LNCaP clone FGC (cell line): ENCODE data around the gene RAB22A.

Experiments
- DNase-seq: peaks from one replicate; pipeline ENCODE4 v3.0.0-alpha.2; 2011; ENCODE audit warnings: low read depth
- H3K4me3 ChIP-seq: 2 replicates; pipeline ENCODE4 v1.5.1; 2011; ENCODE audit warnings: mild to moderate bottlenecking, low read depth, low read length, control low read depth
- TF ChIP-seq, protein P1 (sequence below): IDR thresholded peaks from 2 replicates; pipeline ENCODE4 v1.5.1; 2012; ENCODE audit warnings: mild to moderate bottlenecking; ENCODE audit not compliant: control insufficient read depth, insufficient read depth; ENCODE audit errors: extremely low read depth

The RAB22A gene

DNA sequence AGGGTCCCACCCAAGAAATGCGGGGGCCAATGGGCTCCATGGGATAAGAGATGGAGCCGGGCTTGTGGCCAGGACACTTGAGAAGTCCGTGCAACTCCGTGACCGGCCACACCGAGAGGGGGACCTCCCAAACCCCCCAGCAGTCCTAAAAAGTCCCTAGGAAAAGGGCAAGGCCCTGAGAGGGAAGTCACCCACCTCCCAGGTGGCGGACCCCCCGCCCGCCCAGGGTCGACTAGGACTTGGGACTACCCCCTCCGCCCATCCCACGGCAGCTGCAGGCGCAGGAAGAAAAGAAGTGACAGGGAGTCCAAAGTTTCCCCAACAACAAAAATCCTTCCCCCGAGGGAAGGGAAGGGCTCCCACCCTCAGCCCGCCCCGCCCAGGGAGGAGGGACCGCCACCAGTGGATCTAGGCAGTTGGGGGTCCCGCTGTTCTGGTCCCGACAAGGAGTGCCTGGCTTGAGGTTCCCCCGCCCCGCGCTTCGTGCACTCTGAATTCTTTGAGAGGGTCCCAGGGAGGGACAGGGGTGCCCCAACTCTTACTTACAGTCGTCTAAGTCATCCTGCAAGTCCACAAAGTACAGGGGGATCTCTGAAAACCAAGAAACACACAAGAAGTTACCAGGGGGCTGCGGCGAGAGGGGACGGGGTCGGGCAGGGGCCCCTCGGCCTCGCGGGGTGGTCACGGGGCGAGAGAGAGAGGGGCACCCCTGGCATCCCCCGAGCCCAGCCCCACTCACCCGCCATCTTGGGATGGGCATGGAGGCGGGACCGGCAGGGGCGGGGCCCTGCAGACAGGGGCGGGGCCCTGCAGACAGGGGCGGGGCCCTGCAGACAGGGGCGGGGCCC is 611 bp upstream of the RAB22A start:
- DNase-seq: no peak
- TF ChIP-seq, protein P1, sequence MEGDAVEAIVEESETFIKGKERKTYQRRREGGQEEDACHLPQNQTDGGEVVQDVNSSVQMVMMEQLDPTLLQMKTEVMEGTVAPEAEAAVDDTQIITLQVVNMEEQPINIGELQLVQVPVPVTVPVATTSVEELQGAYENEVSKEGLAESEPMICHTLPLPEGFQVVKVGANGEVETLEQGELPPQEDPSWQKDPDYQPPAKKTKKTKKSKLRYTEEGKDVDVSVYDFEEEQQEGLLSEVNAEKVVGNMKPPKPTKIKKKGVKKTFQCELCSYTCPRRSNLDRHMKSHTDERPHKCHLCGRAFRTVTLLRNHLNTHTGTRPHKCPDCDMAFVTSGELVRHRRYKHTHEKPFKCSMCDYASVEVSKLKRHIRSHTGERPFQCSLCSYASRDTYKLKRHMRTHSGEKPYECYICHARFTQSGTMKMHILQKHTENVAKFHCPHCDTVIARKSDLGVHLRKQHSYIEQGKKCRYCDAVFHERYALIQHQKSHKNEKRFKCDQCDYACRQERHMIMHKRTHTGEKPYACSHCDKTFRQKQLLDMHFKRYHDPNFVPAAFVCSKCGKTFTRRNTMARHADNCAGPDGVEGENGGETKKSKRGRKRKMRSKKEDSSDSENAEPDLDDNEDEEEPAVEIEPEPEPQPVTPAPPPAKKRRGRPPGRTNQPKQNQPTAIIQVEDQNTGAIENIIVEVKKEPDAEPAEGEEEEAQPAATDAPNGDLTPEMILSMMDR: no peak
- no peak overlapping the region for H3K4me3 ChIP-seq

DNA sequence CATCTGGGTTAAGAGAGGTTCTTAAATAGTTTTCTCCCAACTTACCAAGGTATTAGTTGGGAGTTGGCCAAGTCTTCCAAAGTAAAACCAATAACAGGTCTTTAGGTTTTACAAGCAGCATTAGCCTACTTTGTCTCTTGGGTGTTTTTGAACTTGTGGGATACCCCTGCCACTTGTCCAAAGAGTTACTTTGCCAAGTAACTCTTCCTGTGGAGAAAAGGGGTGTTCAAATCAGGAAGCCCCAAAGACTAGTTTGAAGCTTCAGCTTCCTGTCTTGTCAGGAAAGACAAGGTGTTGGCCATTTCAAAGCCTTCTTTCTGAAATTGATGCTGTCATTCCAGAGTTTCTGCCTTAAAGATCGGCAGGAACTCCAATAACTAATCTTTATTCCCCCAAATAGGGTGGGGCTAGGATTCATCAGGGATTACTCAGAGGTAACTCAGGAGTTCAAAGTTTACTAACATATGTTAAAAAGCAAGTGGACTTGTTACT is 822 bp downstream of the RAB22A start:
- no peak for DNase-seq
- H3K4me3 ChIP-seq: peak overlapping the region; percentile 62
- TF ChIP-seq, protein P1: no peak

DNA sequence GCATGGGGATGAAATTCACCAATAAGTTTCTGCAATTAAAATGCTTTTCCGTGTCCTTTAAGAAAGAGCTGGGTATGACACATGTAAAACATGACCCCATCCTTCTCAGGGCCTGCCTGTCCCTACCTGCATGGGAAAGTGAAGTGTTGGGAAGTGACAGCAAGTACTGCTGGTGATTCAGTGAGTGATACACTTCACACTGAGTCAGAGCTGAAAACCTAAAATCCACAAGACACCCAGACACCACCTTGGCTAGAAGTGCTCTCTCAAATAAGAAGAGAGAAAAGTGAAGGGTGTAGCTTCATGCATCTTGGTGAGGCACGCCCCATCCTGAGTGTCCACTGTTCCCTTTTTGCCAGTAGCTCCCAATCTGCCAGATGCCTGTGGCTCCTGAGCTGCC is 3.3 kb downstream of the RAB22A start:
- no peak for DNase-seq
- TF ChIP-seq, protein P1: no peak
- H3K4me3 ChIP-seq: no peak overlapping the region

DNA sequence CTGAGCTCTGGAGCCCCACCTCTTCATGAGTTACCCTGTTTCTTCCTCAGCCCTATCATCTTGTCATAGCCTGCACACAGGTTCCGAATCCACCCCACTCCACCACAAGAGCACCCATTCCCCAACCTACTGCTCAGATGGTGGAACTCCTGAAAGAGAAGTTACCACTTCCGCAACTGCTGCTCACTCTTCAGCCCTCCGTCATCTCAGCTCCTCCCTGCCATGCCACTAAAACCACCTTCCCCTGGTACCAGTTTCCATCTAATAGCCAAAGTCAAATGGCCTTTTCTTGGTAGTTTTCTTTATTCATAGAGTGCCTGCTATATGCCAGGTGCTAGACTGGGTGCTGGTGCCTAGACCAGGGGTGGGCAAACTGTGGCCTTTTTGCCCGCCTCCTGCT is 3.9 kb downstream of the RAB22A start:
- TF ChIP-seq, protein P1: no peak
- H3K4me3 ChIP-seq: no peak overlapping the region
- DNase-seq: no peak

DNA sequence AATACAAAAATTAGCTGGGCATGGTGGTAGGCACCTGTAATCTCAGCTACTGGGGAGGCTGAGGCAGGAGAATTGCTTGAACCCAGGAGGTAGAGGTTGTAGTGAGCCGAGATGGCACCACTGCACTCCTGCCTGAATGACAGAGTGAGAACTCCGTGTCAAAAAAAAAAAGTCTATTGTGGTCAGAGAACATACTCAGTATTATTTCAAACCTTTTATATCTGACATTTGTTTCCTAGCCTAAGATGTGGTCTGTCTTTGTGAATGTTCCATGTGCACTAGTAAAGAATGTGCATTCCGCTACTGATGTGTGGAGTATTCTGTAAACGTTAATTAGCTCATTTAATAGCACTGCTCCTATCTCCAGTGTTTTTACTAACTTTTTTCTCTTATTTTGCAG is 11.7 kb downstream of the RAB22A start:
- no peak for DNase-seq
- TF ChIP-seq, protein P1: no peak
- no peak overlapping the region for H3K4me3 ChIP-seq

DNA sequence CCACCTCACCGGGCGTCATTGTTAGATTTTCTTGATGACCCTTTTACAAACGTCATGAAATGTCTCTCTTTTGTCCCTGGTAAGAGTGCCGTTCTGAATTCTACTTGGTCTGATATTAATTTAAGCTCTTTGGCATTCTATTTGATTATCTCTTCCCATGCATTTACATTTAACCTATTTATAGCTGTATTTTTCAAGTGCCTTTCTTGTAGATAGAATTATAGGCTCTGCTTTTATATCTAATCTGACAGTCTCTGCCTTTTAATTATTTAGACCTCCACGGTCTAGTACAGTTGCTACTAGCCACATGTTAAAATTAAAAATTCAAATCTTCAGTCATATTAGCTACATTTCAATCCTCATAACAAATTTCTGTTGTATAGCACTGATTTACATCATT is 12.6 kb downstream of the RAB22A start:
- no peak for DNase-seq
- TF ChIP-seq, protein P1: no peak

DNA sequence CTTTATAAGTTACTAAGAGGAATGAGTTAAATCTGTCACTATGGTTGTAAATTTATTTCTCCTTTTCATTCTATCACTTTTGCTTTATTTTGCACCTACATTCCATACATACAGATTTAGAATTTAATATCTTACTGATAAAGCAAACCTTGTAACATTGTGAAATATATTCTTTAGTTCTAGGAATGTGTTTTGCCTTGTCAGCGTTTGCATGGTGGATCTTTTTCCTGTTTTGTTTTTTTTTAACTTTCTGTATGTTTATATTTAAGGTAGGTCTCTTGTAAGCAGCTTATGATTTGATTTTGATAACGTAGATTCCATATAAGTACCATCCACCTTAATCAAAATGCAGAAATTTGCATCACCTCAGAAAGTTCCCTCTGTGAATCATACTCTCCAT is 16.4 kb downstream of the RAB22A start:
- TF ChIP-seq, protein P1: no peak
- DNase-seq: no peak
- H3K4me3 ChIP-seq: no peak overlapping the region

More for the DNA sequence above, 12.6 kb downstream of the RAB22A start:
- H3K4me3 ChIP-seq: no peak overlapping the region
